ENCODE data around the gene CCDC191. TPM values are rescaled to one million over a fixed set of nuclear protein-coding genes. Genes with fewer than 3 reads are reported as not detected.

Gene CCDC191
- total RNA-seq, 4 donors from 2014 or later: 7.5 to 13.5 (median 10.8) TPM

DNA sequence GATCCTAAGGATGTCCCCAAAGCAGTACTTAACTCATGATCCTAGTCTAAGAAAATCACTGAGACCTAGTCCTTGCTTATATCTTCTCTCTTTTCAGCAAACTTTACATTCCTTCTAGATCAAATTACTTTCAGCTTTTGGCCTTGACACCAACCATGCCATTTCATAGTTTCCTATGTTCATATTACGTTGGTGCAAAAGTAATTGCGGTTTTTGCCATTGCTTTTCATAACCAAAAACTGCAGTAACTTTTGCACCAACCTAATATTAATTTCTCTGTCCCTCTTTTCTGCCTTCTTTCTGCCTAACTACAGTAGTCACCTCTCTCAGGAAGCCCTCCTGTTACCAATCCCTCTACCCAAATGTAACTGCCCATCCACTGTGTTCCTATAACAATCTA lies 36.8 kb downstream of the CCDC191 start:
- Histone ChIP-seq H3K27ac (no peak overlapping the region), H3K4me1 (no peaks in the 10 kb centered on the region), H3K4me3 (no peak overlapping the region), H3K9me3 (no peaks in the 10 kb centered on the region), H3K36me3 (peaks cover 0 to 13% (median 0%) of the 10 kb centered on the region in 3 donors), H3K27me3 (no peaks in the 10 kb centered on the region)
- TF ChIP-seq, protein P1, sequence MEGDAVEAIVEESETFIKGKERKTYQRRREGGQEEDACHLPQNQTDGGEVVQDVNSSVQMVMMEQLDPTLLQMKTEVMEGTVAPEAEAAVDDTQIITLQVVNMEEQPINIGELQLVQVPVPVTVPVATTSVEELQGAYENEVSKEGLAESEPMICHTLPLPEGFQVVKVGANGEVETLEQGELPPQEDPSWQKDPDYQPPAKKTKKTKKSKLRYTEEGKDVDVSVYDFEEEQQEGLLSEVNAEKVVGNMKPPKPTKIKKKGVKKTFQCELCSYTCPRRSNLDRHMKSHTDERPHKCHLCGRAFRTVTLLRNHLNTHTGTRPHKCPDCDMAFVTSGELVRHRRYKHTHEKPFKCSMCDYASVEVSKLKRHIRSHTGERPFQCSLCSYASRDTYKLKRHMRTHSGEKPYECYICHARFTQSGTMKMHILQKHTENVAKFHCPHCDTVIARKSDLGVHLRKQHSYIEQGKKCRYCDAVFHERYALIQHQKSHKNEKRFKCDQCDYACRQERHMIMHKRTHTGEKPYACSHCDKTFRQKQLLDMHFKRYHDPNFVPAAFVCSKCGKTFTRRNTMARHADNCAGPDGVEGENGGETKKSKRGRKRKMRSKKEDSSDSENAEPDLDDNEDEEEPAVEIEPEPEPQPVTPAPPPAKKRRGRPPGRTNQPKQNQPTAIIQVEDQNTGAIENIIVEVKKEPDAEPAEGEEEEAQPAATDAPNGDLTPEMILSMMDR (IDR thresholded peaks at IDR 0.05): no peak
- TF ChIP-seq POLR2A (IDR thresholded peaks at IDR 0.05): no peak
- TF ChIP-seq EP300 (IDR thresholded peaks at IDR 0.05): no peak
- no peak for DNase-seq (ENCODE audit: low spot score in 2 of 2)
- 97% methylated on average over 2 of the region's 2 CpGs for WGBS, 2 donors

DNA sequence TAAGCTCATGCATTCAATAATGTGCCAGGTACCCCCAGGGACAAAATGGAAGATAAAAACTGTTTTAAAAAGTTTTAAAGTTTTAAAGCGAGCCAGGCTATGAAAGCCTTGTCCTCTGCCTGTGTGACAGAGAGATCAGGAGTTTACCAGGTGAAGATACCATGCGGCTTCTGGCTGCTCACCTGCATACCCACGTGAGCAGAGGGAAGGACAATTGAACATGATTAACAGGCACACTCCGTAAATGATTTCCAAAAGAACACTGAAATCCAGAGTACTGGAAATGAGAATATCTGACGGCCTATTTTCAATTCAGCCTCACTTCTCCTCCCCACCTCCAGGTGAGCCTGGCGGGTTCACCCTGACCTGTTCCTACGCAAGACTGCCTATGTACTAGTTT lies 42.1 kb downstream of the CCDC191 start:
- Histone ChIP-seq H3K27me3 (no peaks in the 10 kb centered on the region), H3K4me1 (no peaks in the 10 kb centered on the region), H3K9me3 (no peaks in the 10 kb centered on the region), H3K36me3 (peaks cover 0 to 39% (median 2%) of the 10 kb centered on the region in 3 donors), H3K27ac (no peak overlapping the region), H3K4me3 (no peak overlapping the region)
- no peak for DNase-seq (ENCODE audit: low spot score in 2 of 2)
- TF ChIP-seq POLR2A (IDR thresholded peaks at IDR 0.05) (no peak), EP300 (IDR thresholded peaks at IDR 0.05) (no peak)
- TF ChIP-seq, protein P1 (IDR thresholded peaks at IDR 0.05): no peak
- WGBS, 2 donors: 85 to 94% methylated on average over 7 of the region's 7 CpGs

DNA sequence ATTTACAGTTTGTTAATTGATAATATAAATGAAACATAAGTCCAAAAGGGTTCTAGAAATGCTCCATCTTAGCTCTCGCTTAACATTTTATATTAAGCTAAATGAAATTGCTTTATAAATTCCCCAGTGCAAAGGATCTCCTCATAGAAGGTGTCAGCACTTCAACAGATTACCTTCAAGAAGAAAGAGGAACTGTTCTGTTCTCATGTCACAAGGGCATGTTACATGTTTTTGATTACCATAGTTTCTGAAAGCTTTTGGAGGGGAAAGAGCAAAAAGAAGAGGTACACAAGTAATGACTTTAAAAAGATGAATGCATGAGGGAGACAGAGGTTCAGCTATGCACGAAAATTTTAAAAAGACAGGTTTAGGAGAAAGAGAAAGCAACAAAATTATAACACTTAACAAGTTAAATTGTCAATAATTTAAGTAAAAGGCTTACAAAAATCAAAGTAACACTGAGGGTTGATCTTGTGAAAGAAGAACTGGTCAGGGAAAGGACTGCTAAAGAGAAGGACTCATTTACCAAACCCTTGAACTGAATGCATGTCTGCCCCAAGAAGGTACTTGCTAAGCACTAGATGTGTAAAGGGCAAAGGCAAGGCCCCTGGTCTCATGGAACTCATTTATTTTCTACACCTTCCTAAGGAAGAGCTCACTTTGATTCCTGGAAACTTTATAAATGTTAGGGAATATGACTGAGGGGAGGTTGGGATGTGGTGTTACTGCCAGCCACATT lies 45.1 kb downstream of the CCDC191 start:
- no peak for TF ChIP-seq EP300 (IDR thresholded peaks at IDR 0.05)
- no peak for TF ChIP-seq POLR2A (IDR thresholded peaks at IDR 0.05)
- TF ChIP-seq, protein P1 (IDR thresholded peaks at IDR 0.05): no peak
- Histone ChIP-seq H3K4me3 (no peak overlapping the region), H3K4me1 (no peaks in the 10 kb centered on the region), H3K36me3 (peaks cover 0 to 36% (median 2%) of the 10 kb centered on the region in 3 donors), H3K9me3 (no peaks in the 10 kb centered on the region), H3K27ac (no peak overlapping the region), H3K27me3 (no peaks in the 10 kb centered on the region)
- 84 to 88% methylated on average over 2 of the region's 2 CpGs for WGBS, 2 donors
- DNase-seq (ENCODE audit: low spot score in 2 of 2): no peak

DNA sequence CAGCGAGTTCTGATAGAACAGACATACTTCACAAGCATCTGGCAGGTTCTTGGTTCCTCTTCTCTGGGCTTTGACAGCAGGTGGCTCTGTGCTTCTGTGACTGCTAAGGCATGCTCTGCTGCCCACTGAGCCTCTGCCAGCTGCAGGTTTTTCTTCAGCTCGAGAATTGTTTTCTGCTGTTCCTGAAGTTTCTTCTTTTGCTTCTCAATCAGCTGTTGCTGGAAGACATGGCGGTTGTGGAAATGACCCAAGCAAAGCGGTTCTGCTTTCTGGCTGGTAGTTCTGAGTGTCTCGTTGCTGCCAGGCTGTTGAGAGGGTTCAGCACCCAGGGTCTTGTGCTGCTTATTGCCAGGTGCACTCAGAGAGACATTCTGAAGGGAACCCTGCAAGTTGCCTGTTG lies 50.8 kb downstream of the CCDC191 start:
- Histone ChIP-seq H3K4me3 (no peak overlapping the region), H3K9me3 (no peaks in the 10 kb centered on the region), H3K27ac (no peak overlapping the region), H3K4me1 (no peaks in the 10 kb centered on the region), H3K27me3 (no peaks in the 10 kb centered on the region), H3K36me3 (peaks cover 0 to 58% (median 2%) of the 10 kb centered on the region in 3 donors)
- DNase-seq (ENCODE audit: low spot score in 2 of 2): no peak
- 94 to 98% methylated on average over 5 of the region's 5 CpGs for WGBS, 2 donors
- TF ChIP-seq EP300 (IDR thresholded peaks at IDR 0.05) (no peak), POLR2A (IDR thresholded peaks at IDR 0.05) (no peak)
- TF ChIP-seq, protein P1 (IDR thresholded peaks at IDR 0.05): no peak

- Histone ChIP-seq H3K36me3 (peaks cover 0 to 63% (median 0%) of the 10 kb centered on the region in 3 donors), H3K4me3 (no peak overlapping the region), H3K27me3 (no peaks in the 10 kb centered on the region), H3K4me1 (no peaks in the 10 kb centered on the region), H3K27ac (no peak overlapping the region), H3K9me3 (peaks cover 0 to 4% (median 0%) of the 10 kb centered on the region in 4 donors)
- WGBS, 2 donors: 34 to 42% methylated on average over 4 of the region's 4 CpGs
- TF ChIP-seq POLR2A (IDR thresholded peaks at IDR 0.05) (no peak), EP300 (IDR thresholded peaks at IDR 0.05) (no peak)
- TF ChIP-seq, protein P1 (IDR thresholded peaks at IDR 0.05): no peak
- DNase-seq (ENCODE audit: low spot score in 2 of 2): no peak
Observed at GRCh38 chr3:113985541-113985940, 70.8 kb downstream of the CCDC191 start.
